Pancreas (tissue), 10 donors: ENCODE measurements around the gene MAP3K5. TPM values are rescaled to one million over a fixed set of nuclear protein-coding genes. Genes with fewer than 3 reads are reported as not detected.
A peak's percentile ranks its signal among the peaks of the same experiment; 100 is the strongest.
"Not testable (repeated sequence)": the region's sequence is repeated elsewhere in the genome, so short reads cannot be mapped to it uniquely, and the experiment has no call there.

Source experiments
- ATAC-seq, 4 donors: fragments of 200-7000 bp; cut with Tn5 transposase; one replicate each; pipeline versions ENCODE4 v1.8.0 to v1.9.1; 2020; ENCODE audit warnings: mild to moderate bottlenecking in 4 of 4, moderate library complexity in 4 of 4
- DNase-seq, 6 donors: peaks; one replicate each; pipeline ENCODE4 v3.0.0-alpha.2; 2020
- FAIRE-seq: peaks from 2 replicates; lab custom pipeline; 2012; peaks lifted over from hg19 to GRCh38; lab: Jason Lieb, UNC
- H3K27ac ChIP-seq, 4 donors: fragments of 200-600 bp; sonication (generic); 1 replicate in 3 of 4; 2 replicates in 1 of 4; pipeline versions ENCODE4 v1.5.0 to v1.8.0; 2020
- H3K27me3 ChIP-seq, 4 donors: fragments of 200-600 bp; one replicate each; pipeline ENCODE4 v1.8.0; 2021
- H3K36me3 ChIP-seq, 3 donors: fragments of 200-600 bp; sonication (generic) in 1 of 3; one replicate each; pipeline versions ENCODE4 v1.5.0 to v1.8.0; 2020 to 2021
- H3K4me1 ChIP-seq, 3 donors: fragments of 200-600 bp; one replicate each; pipeline ENCODE4 v1.8.0; 2021
- H3K4me3 ChIP-seq, 4 donors: fragments of 200-600 bp; sonication (generic) in 2 of 4; one replicate each; pipeline versions ENCODE4 v1.5.0 to v1.8.0; 2020 to 2021
- H3K9me3 ChIP-seq, 4 donors: fragments of 200-600 bp; one replicate each; pipeline ENCODE4 v1.8.0; 2021
- CTCF ChIP-seq, 4 donors: fragments of 200-600 bp; sonication (generic) in 3 of 4; IDR thresholded peaks; one replicate each; pipeline versions ENCODE4 v1.5.0 to v1.8.0; 2021; ENCODE audit warnings: antibody characterized with exemption in 4 of 4
- WGBS, 2 donors: extraction: QIAGEN DNeasy Blood & Tissue Kit; methylation state at CpG; one replicate each; pipeline ENCODE4 v1.1.7; 2013; 5-methylcytosine and 5-hydroxymethylcytosine counted together
- intact Hi-C, 3 donors: fragments of 100-400 bp; cut with DNase I; formaldehyde crosslinking; loops; one replicate each; pipeline versions ENCODE4 v1.11.1 to v1.14.2; 2022
- polyA plus RNA-seq, 2 donors: library from polyadenylated mRNA; stranded (reverse); fragments of 200-250 nt; gene quantifications; one replicate each; pipeline ENCODE4 v1.2.3, GENCODE V29; 2013
- total RNA-seq, 6 donors: library from RNA; stranded (reverse); fragmentation: NEBNext Ultra II Directional in 4 of 6; extraction: Animal tissue kit (Norgen Biotek cat#: 25700) in 4 of 6; gene quantifications; one replicate each; pipeline versions ENCODE4 v1.2.1 to v1.2.4, GENCODE V29; 2021 to 2023
- donor health status: healthy with polysubstance abuse.
- donor health status: DM: no; HTN: no; CAD: no; lungs with moderate emphysema.
- donor health status: DM: no; HTN: no; CAD: no.
- donor health status: control.
- donor health status: control.
- donor health status: Bipolar disorder and iron deficiency.
- donor health status: DM: yes; HTN: yes; CAD: no.
- donor health status: DM: no; HTN: no; CAD: no.
- donor health status: DM: no; HTN: no; CAD: no.
- donor health status: DM: yes; HTN: yes; CAD: no.

The MAP3K5 gene
- total and polyA plus RNA-seq, 8 donors: 6.7 to 28.6 (median 19.4) TPM

GRCh38 chr6:136696783-136697364, 95.4 kb downstream of the MAP3K5 start:
- no peaks in the 10 kb centered on the region for H3K27me3 ChIP-seq
- no peak for TF ChIP-seq CTCF (IDR thresholded peaks at IDR 0.05)
- FAIRE-seq (no peak), ATAC-seq (peak; percentile 41 to 52 (median 49)), DNase-seq (no peak)
- no peaks in the 10 kb centered on the region for H3K9me3 ChIP-seq
- no peak overlapping the region for H3K4me3 ChIP-seq
- no peaks in the 10 kb centered on the region for H3K36me3 ChIP-seq
- H3K27ac ChIP-seq: peak overlapping the region in 3 of 4 donors; percentile 6 to 80 (median 58)
- intact Hi-C loops: no loop called here
- peaks cover 29 to 59% (median 42%) of the 10 kb centered on the region in 3 donors for H3K4me1 ChIP-seq
- WGBS, 2 donors: 24 to 29% methylated on average over 7 of the region's 7 CpGs

- ATAC-seq (peak; percentile 79 to 88 (median 82)), DNase-seq (peak in 2 of 6 donors; percentile 47 to 51), FAIRE-seq (no peak)
- Histone ChIP-seq H3K9me3 (no peaks in the 10 kb centered on the region), H3K36me3 (no peaks in the 10 kb centered on the region), H3K4me1 (peaks cover 25 to 53% (median 38%) of the 10 kb centered on the region in 3 donors), H3K27ac (peak overlapping the region in 3 of 4 donors; percentile 29 to 80 (median 58)), H3K27me3 (no peaks in the 10 kb centered on the region), H3K4me3 (no peak overlapping the region)
- intact Hi-C loops: no loop called here
- TF ChIP-seq CTCF (IDR thresholded peaks at IDR 0.05): no peak
- WGBS, 2 donors: 17 to 21% methylated on average over 2 of the region's 2 CpGs
Observed at GRCh38 chr6:136696238-136696637, 96.0 kb downstream of the MAP3K5 start.

GRCh38 chr6:136695412-136695811, 96.9 kb downstream of the MAP3K5 start:
- Histone ChIP-seq H3K36me3 (no peaks in the 10 kb centered on the region), H3K4me3 (no peak overlapping the region), H3K4me1 (peaks cover 19 to 50% (median 31%) of the 10 kb centered on the region in 3 donors), H3K27ac (peak overlapping the region in 3 of 4 donors; percentile 29 to 80 (median 58)), H3K9me3 (no peaks in the 10 kb centered on the region), H3K27me3 (no peaks in the 10 kb centered on the region)
- DNase-seq (no peak), ATAC-seq (peak; percentile 59 to 71 (median 64)), FAIRE-seq (no peak)
- no peak for TF ChIP-seq CTCF (IDR thresholded peaks at IDR 0.05)
- intact Hi-C loops: no loop called here
- 45 to 50% methylated on average over 2 of the region's 2 CpGs for WGBS, 2 donors

- no peak for TF ChIP-seq CTCF (IDR thresholded peaks at IDR 0.05)
- no peaks in the 10 kb centered on the region for H3K36me3 ChIP-seq
- no peak for ATAC-seq
Observed at GRCh38 chr6:136693090-136693489, 99.2 kb downstream of the MAP3K5 start.

GRCh38 chr6:136687894-136688293, 104.4 kb downstream of the MAP3K5 start:
- H3K27ac ChIP-seq, DNase-seq, FAIRE-seq, H3K27me3 ChIP-seq, H3K36me3 ChIP-seq, H3K9me3 ChIP-seq, ATAC-seq, H3K4me3 ChIP-seq, intact Hi-C loops: not testable (repeated sequence)
- WGBS, 2 donors: 100% methylated on average over 1 of the region's 1 CpG
- H3K4me1 ChIP-seq: peaks cover 0 to 14% (median 5%) of the 10 kb centered on the region in 3 donors

More at GRCh38 chr6:136693090-136693489, 99.2 kb downstream of the MAP3K5 start:
- no peak overlapping the region for H3K27ac ChIP-seq
- intact Hi-C loops: no loop called here
- no peaks in the 10 kb centered on the region for H3K27me3 ChIP-seq
- DNase-seq (no peak), FAIRE-seq (no peak)
- H3K4me1 ChIP-seq: peaks cover 19 to 43% (median 30%) of the 10 kb centered on the region in 3 donors
- no peaks in the 10 kb centered on the region for H3K9me3 ChIP-seq
- H3K4me3 ChIP-seq: no peak overlapping the region
